HG02970 (cell line): ENCODE measurements around the gene PDGFD.

ENCODE experiments used
- ATAC-seq: cut with Tn5 transposase; IDR thresholded peaks from one replicate; pipeline ENCODE4 v1.9.1; 2021; ENCODE audit warnings: mild to moderate bottlenecking, moderate library complexity, moderate number of reproducible peaks; ENCODE audit not compliant: unreplicated experiment, low FRiP score

The PDGFD gene

DNA sequence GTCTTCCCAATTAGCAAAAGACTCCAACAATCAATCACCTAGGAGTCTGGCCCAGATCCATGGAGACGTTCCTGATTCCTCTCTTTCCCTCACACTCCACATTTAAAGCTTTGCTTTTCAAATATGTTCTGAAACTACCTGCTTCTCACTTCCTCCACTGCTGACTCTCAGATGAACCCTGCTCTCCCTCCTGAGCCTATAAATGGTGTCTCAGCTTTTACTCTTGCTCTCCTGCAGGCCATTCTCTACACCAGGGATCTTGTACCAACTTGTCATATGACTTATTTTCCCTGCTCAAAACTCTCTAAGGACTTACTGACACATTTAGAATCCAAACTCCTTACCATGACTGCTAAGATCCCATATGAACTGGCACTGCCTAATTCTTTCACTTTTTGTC is 265.9 kb downstream of the PDGFD start:
- peak; percentile 49 for ATAC-seq

- ATAC-seq = no peak
These were observed 266.6 kb downstream of the PDGFD start for GRCh38 chr11:103897160-103897936.

DNA sequence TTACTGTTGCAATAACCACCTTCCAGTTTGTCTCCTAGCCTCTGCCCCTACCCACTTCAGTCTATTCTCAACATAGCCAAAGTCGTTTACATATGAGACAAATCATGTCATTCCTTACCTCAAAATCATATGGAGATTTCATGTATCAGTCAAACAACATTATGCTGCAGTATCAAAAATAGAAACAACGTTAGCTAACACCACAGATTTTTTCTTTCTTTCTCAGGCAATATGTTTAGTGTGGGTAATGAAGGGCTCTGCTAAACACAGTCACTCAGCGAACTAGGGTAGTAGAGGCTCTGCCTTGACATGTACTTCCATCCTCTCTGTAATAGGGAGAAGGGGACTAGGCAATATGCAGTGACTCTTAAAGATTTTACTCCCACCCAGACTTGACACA is 268.8 kb downstream of the PDGFD start:
- no peak for ATAC-seq

GRCh38 chr11:103894673-103895072 is 269.3 kb downstream of the PDGFD start:
- no peak for ATAC-seq

DNA sequence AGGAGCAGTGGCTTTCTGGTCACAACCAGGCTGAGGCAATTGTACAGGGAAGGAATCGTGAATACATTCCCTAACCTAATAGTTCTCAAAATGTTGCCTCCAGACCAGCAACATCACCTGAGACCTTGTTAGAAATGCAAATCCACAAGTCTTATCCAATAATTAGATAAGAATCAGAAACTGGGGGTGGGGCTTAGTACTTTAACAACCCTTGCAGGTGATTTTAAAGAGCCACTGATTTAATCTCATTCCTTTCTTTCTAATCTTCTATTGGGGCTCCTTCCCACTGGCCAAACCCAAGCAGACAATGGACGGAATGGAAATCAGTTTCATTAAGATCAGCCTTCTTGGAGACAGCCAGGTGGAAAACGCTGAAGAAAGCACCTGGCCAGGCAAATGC is 269.9 kb downstream of the PDGFD start:
- ATAC-seq = no peak

GRCh38 chr11:103893371-103893770 is 270.6 kb downstream of the PDGFD start:
- no peak for ATAC-seq

DNA sequence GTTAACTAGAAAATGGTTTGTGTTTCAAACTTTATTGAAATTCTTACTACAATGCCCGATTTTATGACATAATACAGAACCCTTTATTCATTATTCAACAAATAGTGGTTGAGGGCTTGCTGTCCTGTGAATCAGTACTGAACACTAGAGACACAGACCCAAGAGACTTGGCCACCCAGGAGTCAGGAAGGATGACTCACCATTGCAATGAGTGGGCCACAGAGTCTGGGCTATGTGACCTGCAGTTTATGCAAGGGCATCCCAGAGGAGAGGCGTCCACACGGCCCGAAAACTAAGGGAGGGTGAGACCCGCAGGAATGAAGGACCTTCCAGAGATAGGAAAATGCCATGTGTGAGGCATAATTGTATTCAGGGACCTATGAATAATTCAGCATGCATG is 271.3 kb downstream of the PDGFD start:
- ATAC-seq = no peak

DNA sequence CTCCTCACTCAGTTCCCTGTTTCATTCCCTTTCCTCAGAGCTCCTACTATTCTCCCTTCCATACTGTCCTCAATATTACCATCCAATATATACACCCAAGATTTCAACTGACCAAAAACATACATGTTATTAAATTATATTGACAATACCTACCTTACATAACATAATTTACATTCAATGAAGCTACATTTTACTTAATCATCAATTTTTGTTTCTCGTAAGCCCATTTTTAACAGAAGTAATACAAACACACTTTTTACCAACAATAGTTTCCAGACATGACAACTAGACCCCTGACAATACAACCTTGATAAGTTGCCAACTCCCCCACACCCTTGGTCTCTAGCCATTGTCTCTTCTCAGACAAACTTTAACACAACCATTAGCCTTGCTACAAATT is 273.3 kb downstream of the PDGFD start:
- ATAC-seq = no peak

DNA sequence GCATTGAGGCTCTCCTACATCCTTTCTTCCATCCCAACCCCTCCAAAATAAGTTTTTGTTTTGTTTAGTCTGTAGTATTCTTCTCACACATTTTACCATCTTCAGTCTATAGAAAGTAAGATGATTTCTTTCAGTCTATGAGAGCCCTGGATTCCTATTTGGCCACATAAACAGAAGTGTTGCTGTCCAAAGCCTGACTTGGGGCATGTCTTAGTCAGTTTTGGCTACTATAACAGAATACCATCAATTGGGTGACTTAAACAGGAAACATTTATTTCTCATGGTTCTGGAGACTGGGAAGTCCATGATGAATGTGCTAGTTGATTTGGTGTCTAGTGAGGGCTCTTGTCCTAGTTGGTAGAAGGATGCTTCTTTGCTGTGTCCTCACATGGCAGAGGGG is 274.3 kb downstream of the PDGFD start:
- no peak for ATAC-seq

GRCh38 chr11:103888541-103888951 is 275.4 kb downstream of the PDGFD start:
- ATAC-seq = no peak

DNA sequence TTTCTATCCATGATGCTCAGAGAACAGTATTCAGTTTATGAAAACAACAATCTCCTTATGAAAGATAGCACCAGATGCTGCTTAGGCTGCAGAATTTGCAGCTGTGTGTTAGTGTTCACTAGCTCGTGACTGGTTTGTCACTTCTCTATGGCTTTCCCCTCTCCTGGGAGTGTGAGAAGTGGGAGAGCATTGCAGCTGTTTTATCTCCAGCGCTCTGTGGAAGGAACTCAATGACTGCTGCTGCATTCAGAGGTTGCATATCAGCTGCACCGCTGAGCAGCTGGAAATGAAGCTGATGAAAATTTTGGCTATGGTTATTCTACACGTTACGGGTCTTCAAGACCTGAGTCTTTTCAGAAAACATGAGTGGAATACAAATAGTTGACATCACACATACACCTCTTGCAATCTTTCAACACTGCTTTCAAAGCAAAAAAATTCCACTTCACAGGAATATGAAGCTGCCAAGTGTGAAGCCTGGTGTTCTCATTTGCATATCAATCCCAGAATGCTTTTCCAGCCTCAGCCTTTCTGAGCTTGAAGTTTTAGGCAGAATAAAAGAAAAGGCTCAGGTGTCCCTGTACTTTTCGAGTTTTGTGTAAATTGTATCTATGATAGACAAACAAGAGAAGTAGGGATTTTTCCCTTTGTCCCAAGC is 276.8 kb downstream of the PDGFD start:
- no peak for ATAC-seq

GRCh38 chr11:103883856-103884255 is 280.1 kb downstream of the PDGFD start:
- ATAC-seq = no peak

DNA sequence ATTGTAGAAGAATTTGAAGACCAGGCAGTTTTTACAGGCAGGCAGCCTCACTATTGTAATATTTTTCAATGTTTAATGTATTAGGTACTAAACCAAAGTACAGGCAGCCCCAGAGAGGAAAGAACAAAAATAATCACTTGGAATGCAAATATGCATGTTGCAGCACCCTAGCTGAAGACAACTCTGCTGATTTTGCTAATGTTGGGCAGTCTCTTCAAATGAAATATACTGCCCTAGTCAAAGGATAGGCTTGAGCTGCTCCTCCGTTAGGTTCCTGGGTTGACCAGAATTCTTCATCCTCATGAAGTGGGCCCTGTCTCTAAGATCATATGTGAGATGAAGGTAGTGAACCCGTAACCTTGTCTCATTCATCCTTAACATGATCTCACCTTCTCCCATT is 280.7 kb downstream of the PDGFD start:
- ATAC-seq = no peak

DNA sequence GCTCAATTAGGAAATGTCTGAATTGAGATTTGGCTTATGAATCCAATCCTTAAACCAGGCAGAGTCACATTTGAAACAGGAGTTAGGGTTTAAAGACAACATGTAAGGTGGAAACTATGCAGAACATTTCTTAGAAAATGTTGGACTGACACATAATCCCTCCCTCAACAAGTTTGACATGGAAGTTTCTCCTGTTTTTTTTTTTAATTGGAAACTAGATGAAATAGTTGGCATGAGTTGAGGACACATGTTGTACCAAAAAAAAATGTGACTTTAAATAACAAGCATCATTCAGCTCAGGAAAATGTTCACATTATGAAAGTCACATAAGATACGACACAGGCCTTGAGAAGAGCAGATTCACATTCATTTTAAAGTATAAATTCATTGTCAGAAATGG is 282.4 kb downstream of the PDGFD start:
- ATAC-seq = no peak

GRCh38 chr11:103880968-103881367 is 283.0 kb downstream of the PDGFD start:
- no peak for ATAC-seq

- no peak for ATAC-seq
These were observed 285.3 kb downstream of the PDGFD start for GRCh38 chr11:103878646-103879045.

DNA sequence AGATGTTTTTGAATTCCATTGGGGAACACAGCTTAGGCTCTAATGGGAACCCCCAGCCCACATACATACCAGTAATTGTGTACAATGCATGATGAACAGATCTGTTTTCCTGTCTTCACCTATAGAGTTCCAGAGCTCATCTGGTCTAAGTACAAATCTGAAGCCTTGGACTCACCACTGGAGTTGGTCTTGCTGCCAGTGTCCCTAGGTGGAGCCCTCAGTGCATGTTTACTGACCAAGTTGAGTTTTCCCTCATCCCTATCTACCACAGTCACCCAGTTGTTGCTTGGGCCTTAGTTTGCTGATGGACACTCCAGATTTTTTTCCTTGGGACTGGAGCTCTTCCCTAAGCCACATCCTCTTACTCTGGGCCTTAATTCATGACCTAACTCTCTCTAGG is 286.7 kb downstream of the PDGFD start:
- ATAC-seq = no peak

DNA sequence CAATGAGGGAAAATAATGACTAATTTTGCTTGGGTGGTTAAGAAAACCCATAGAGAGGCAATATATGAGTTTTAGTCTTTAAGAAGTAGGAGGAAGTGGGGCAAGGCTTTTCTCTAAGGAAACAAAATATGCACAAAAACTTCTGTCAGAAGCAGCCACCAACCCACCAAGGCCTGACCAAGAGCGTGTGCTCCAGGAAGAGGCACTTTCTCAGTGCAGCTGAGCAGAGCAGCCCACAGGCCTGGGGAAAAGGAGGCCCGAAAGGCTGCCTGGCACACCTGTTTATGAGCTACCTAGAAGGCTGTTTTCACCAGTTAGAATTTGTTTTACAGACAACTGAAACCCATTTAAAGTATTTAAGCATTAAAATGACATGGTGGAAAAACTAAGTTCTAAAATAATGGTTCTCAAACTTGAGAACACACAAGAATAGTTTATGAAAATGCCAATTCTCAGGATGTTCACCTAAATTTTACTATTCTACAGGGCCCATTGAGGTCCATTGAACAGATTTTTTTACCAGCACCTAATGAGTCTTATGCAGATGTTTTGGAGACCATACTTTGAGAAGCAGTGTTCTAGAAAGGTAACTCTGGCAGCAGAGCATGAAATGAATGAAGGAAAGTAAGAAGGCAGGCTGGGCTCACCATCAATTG is 288.0 kb downstream of the PDGFD start:
- peak; percentile 59 for ATAC-seq

DNA sequence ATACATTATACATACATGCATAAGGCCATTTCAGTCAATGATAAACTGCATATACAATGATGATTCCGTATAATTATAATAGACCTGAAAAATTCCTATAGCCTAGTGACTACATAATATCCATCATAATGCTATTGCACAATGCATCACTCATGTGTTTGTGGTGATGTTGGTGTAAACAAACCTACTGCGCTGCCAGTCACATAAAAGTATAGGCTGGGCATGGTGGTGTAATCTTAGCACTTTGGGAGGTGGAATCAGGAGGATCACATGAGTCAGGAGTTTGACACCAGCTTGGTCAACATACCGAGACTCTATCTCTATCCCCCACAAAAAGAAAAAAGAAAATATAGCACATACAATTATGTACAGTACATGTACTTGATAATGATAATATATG is 291.2 kb downstream of the PDGFD start:
- no peak for ATAC-seq

GRCh38 chr11:103871923-103872551 is 291.9 kb downstream of the PDGFD start:
- no peak for ATAC-seq

GRCh38 chr11:103870821-103871309 is 293.1 kb downstream of the PDGFD start:
- ATAC-seq = no peak
